Lower leg skin (tissue), 3 donors: ENCODE results near the gene TSEN2.

Source experiments
- CTCF ChIP-seq, 3 donors: fragments of 450-650 bp; IDR thresholded peaks; one replicate each; pipeline ENCODE4 v1.5.1; 2016; ENCODE audit warnings: antibody characterized with exemption in 3 of 3, mild to moderate bottlenecking in 3 of 3, moderate library complexity in 2 of 3
- POLR2A ChIP-seq, 2 donors: fragments of 450-650 bp; IDR thresholded peaks; one replicate each; pipeline ENCODE4 v1.6.1; 2016 to 2017; ENCODE audit warnings: antibody characterized with exemption in 2 of 2, mild to moderate bottlenecking in 1 of 2, moderate library complexity in 1 of 2

- no peak for TF ChIP-seq CTCF (IDR thresholded peaks at IDR 0.05)
- TF ChIP-seq POLR2A (IDR thresholded peaks at IDR 0.05) = no peak
Observed at GRCh38 chr3:12561397-12561796, 77.1 kb downstream of the TSEN2 start.
